Smooth muscle cell (in vitro differentiated cells): Measurements from ENCODE around the gene IFFO2. TPM values are rescaled to one million over a fixed set of nuclear protein-coding genes. Genes with fewer than 3 reads are reported as not detected.

Source experiments
- DNase-seq: peaks from one replicate; lab custom pipeline; 2025; ENCODE audit not compliant: unreplicated experiment; lab: John Stamatoyannopoulos, UW
- H2AFZ ChIP-seq: fragments of 200-600 bp; sonication (generic); 2 replicates; pipeline ENCODE4 v1.6.0; 2016; ENCODE audit warnings: antibody characterized with exemption, low read depth, mild to moderate bottlenecking
- H3F3A ChIP-seq: fragments of 200-600 bp; sonication (generic); 2 replicates; pipeline ENCODE4 v1.6.0; 2017; ENCODE audit warnings: antibody characterized with exemption, low read depth
- H3K27ac ChIP-seq: fragments of 200-600 bp; sonication (generic); 2 replicates; pipeline ENCODE4 v1.5.1; 2016; ENCODE audit warnings: low read depth, mild to moderate bottlenecking
- H3K27me3 ChIP-seq: fragments of 200-600 bp; sonication (generic); 2 replicates; pipeline ENCODE4 v1.6.1; 2016; ENCODE audit warnings: low read depth, mild to moderate bottlenecking
- H3K36me3 ChIP-seq: fragments of 200-600 bp; sonication (generic); 2 replicates; pipeline ENCODE4 v1.5.1; 2016; ENCODE audit warnings: low read depth
- H3K4me1 ChIP-seq: fragments of 200-600 bp; sonication (generic); 2 replicates; pipeline ENCODE4 v1.5.1; 2016; ENCODE audit warnings: low read depth
- H3K4me2 ChIP-seq: fragments of 200-600 bp; sonication (generic); 2 replicates; pipeline ENCODE4 v1.6.0; 2016; ENCODE audit warnings: mild to moderate bottlenecking
- H3K4me3 ChIP-seq: fragments of 200-600 bp; sonication (generic); 2 replicates; pipeline ENCODE4 v1.5.1; 2016; ENCODE audit warnings: mild to moderate bottlenecking
- H3K79me2 ChIP-seq: fragments of 200-600 bp; sonication (generic); 2 replicates; pipeline ENCODE4 v1.6.0; 2016; ENCODE audit warnings: low read depth, mild to moderate bottlenecking
- H3K9ac ChIP-seq: fragments of 200-600 bp; sonication (generic); 2 replicates; pipeline ENCODE4 v1.6.0; 2016; ENCODE audit warnings: low read depth
- H3K9me3 ChIP-seq: fragments of 200-600 bp; sonication (generic); replicated peaks from 2 replicates; pipeline ENCODE4 v1.5.1; 2016; ENCODE audit warnings: low read depth
- H4K20me1 ChIP-seq: fragments of 200-600 bp; sonication (generic); 2 replicates; pipeline ENCODE4 v1.6.0; 2016; ENCODE audit warnings: low read depth
- CTCF ChIP-seq: fragments of 200-600 bp; sonication (generic); IDR thresholded peaks from 2 replicates; pipeline ENCODE4 v1.5.1; 2017; ENCODE audit warnings: borderline replicate concordance, mild to moderate bottlenecking, antibody characterized with exemption; ENCODE audit not compliant: insufficient read depth, poor library complexity, severe bottlenecking
- WGBS: methylation state at CpG from one replicate; pipeline ENCODE4 v1.1.7; 2016; ENCODE audit warnings: low lambda C conversion rate; 5-methylcytosine and 5-hydroxymethylcytosine counted together
- polyA plus RNA-seq: library from polyadenylated mRNA; unstranded; fragments of >200 nt; fragmentation: Nextera tagmentation; extraction: Ambion mirVana; gene quantifications from 2 replicates; pipeline ENCODE4 v1.2.1, GENCODE V29; 2016
- total RNA-seq: library from RNA; depleted of rRNA; stranded (reverse); fragments of >200 nt; gene quantifications from 2 replicates; pipeline ENCODE4 v1.2.3, GENCODE V29; 2014

Gene IFFO2
- total and polyA plus RNA-seq, 2 experiments from 2014 or later: 5.7 to 19.1 TPM

- Histone ChIP-seq H3K27ac (peak overlapping the region; percentile 41), H2AFZ (no peak overlapping the region), H3K4me2 (peak overlapping the region; percentile 51), H3K9ac (no peak overlapping the region), H3K79me2 (peaks cover 98% of the 10 kb centered on the region), H3F3A (peaks cover 25% of the 10 kb centered on the region), H4K20me1 (peaks cover 79% of the 10 kb centered on the region), H3K27me3 (no peaks in the 10 kb centered on the region), H3K4me3 (no peak overlapping the region), H3K4me1 (peaks cover 35% of the 10 kb centered on the region), H3K36me3 (no peaks in the 10 kb centered on the region), H3K9me3 (no peaks in the 10 kb centered on the region)
- no peak for TF ChIP-seq CTCF
- WGBS: 66% methylated on average over 18 of the region's 18 CpGs
- DNase-seq: no peak
Measured at GRCh38 chr1:18941221-18942141, 15.0 kb downstream of the IFFO2 start.

GRCh38 chr1:18940303-18941020, 16.0 kb downstream of the IFFO2 start:
- peaks cover 82% of the 10 kb centered on the region for H4K20me1 ChIP-seq
- TF ChIP-seq CTCF: no peak
- no peaks in the 10 kb centered on the region for H3K36me3 ChIP-seq
- peaks cover 18% of the 10 kb centered on the region for H3F3A ChIP-seq
- no peak overlapping the region for H3K4me2 ChIP-seq
- H3K9ac ChIP-seq: no peak overlapping the region
- peaks cover 35% of the 10 kb centered on the region for H3K4me1 ChIP-seq
- WGBS: 88% methylated on average over 13 of the region's 13 CpGs
- H3K4me3 ChIP-seq: no peak overlapping the region
- peaks cover 98% of the 10 kb centered on the region for H3K79me2 ChIP-seq
- DNase-seq: no peak
- H3K27ac ChIP-seq: peak overlapping the region; percentile 41
- no peaks in the 10 kb centered on the region for H3K9me3 ChIP-seq
- H3K27me3 ChIP-seq: no peaks in the 10 kb centered on the region
- H2AFZ ChIP-seq: no peak overlapping the region

GRCh38 chr1:18939398-18940302, 16.8 kb downstream of the IFFO2 start:
- no peak for TF ChIP-seq CTCF
- H3K4me1 ChIP-seq: peaks cover 29% of the 10 kb centered on the region
- peak overlapping the region; percentile 37 for H3K4me2 ChIP-seq
- peaks cover 14% of the 10 kb centered on the region for H3F3A ChIP-seq
- H3K9me3 ChIP-seq: no peaks in the 10 kb centered on the region
- WGBS: 77% methylated on average over 7 of the region's 7 CpGs
- no peaks in the 10 kb centered on the region for H3K36me3 ChIP-seq
- H3K27me3 ChIP-seq: no peaks in the 10 kb centered on the region
- H2AFZ ChIP-seq: no peak overlapping the region
- H3K27ac ChIP-seq: peak overlapping the region; percentile 62
- H3K9ac ChIP-seq: no peak overlapping the region
- peaks cover 90% of the 10 kb centered on the region for H4K20me1 ChIP-seq
- DNase-seq: no peak
- peaks cover 99% of the 10 kb centered on the region for H3K79me2 ChIP-seq
- no peak overlapping the region for H3K4me3 ChIP-seq
